Ishikawa (cell line): ENCODE data around the gene SORBS2.

Source experiments
- CREB1 ChIP-seq: IDR thresholded peaks from 2 replicates; pipeline ENCODE4 v1.6.1; 2012; ENCODE audit warnings: low read depth
- TCF12 ChIP-seq: IDR thresholded peaks from 2 replicates; pipeline ENCODE4 v1.6.1; 2012; ENCODE audit warnings: low read depth
- ZBTB7A ChIP-seq: IDR thresholded peaks from 2 replicates; pipeline ENCODE4 v1.6.1; 2012; ENCODE audit warnings: low read depth
- TF ChIP-seq, protein P1 (sequence below): IDR thresholded peaks from 2 replicates; pipeline ENCODE4 v1.6.1; 2012

DNA sequence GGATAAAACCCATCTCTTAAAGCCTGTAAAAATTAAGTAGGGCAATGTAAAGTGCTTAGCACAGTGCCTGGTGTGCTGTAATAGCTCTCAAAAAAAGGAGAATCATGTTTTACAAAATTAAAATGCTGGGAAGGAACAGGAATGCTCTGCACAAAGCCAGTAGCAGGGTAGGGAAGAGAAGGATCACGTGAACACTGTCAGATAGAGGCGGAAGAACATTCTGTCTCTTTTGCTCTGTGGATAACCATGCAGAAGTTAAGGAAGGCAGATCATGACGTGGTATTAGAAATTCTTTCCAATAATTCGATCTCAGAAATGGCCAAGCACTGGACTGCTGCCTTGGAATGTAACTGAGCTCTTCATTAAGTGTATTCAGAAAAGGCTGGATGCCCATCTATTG is 140.5 kb downstream of the SORBS2 start:
- TF ChIP-seq ZBTB7A (no peak), CREB1 (no peak), TCF12 (no peak)
- TF ChIP-seq, protein P1, sequence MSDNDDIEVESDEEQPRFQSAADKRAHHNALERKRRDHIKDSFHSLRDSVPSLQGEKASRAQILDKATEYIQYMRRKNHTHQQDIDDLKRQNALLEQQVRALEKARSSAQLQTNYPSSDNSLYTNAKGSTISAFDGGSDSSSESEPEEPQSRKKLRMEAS = no peak
